ENCODE data around the gene PTPRK.

GRCh38 chr6:128018821-128019220 lies 501.6 kb downstream of the PTPRK start:
- TF ChIP-seq, protein P1, sequence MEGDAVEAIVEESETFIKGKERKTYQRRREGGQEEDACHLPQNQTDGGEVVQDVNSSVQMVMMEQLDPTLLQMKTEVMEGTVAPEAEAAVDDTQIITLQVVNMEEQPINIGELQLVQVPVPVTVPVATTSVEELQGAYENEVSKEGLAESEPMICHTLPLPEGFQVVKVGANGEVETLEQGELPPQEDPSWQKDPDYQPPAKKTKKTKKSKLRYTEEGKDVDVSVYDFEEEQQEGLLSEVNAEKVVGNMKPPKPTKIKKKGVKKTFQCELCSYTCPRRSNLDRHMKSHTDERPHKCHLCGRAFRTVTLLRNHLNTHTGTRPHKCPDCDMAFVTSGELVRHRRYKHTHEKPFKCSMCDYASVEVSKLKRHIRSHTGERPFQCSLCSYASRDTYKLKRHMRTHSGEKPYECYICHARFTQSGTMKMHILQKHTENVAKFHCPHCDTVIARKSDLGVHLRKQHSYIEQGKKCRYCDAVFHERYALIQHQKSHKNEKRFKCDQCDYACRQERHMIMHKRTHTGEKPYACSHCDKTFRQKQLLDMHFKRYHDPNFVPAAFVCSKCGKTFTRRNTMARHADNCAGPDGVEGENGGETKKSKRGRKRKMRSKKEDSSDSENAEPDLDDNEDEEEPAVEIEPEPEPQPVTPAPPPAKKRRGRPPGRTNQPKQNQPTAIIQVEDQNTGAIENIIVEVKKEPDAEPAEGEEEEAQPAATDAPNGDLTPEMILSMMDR (IDR thresholded peaks at IDR 0.05): no peak
- TF ChIP-seq POLR2A (IDR thresholded peaks at IDR 0.05): no peak
